GM12865 (cell line): Measurements from ENCODE around the gene KLF15.

Source experiments
- DNase-seq: peaks from one replicate; pipeline ENCODE4 v3.0.0; 2010; ENCODE audit warnings: low read depth
- H3K4me3 ChIP-seq: 2 replicates; pipeline ENCODE4 v1.5.1; 2011; ENCODE audit warnings: mild to moderate bottlenecking, low read depth, low read length, control low read depth
- CTCF ChIP-seq: IDR thresholded peaks from 2 replicates; pipeline ENCODE4 v1.5.1; 2011; ENCODE audit warnings: low read length, control low read depth, low read depth, inconsistent platforms; ENCODE audit not compliant: insufficient read depth; ENCODE audit errors: missing control alignments

Gene KLF15

GRCh38 chr3:126342991-126343648, 14.1 kb downstream of the KLF15 start:
- no peak overlapping the region for H3K4me3 ChIP-seq
- DNase-seq, result no peak
- TF ChIP-seq CTCF, result no peak

- no peak overlapping the region for H3K4me3 ChIP-seq
- DNase-seq, result no peak
- TF ChIP-seq CTCF, result no peak
Measured at GRCh38 chr3:126342211-126342610, 15.0 kb downstream of the KLF15 start.

GRCh38 chr3:126341755-126342150, 15.5 kb downstream of the KLF15 start:
- no peak for DNase-seq
- H3K4me3 ChIP-seq, result no peak overlapping the region
- TF ChIP-seq CTCF, result no peak

GRCh38 chr3:126340943-126341754, 16.1 kb downstream of the KLF15 start:
- no peak for TF ChIP-seq CTCF
- H3K4me3 ChIP-seq, result no peak overlapping the region
- DNase-seq, result no peak

- no peak for DNase-seq
- no peak for TF ChIP-seq CTCF
- H3K4me3 ChIP-seq, result no peak overlapping the region
Measured at GRCh38 chr3:126340596-126340942, 16.6 kb downstream of the KLF15 start.

GRCh38 chr3:126340081-126340511, 17.1 kb downstream of the KLF15 start:
- TF ChIP-seq CTCF, result no peak
- H3K4me3 ChIP-seq, result no peak overlapping the region
- no peak for DNase-seq

GRCh38 chr3:126339466-126339865, 17.7 kb downstream of the KLF15 start:
- TF ChIP-seq CTCF, result no peak
- DNase-seq, result no peak
- H3K4me3 ChIP-seq, result no peak overlapping the region
